GM21576 (cell line): ENCODE results near the gene CACNA1I.

Source experiments
- ATAC-seq: cut with Tn5 transposase; IDR thresholded peaks from one replicate; pipeline ENCODE4 v1.9.1; 2021; ENCODE audit warnings: mild to moderate bottlenecking, moderate library complexity; ENCODE audit not compliant: unreplicated experiment

CACNA1I gene

DNA sequence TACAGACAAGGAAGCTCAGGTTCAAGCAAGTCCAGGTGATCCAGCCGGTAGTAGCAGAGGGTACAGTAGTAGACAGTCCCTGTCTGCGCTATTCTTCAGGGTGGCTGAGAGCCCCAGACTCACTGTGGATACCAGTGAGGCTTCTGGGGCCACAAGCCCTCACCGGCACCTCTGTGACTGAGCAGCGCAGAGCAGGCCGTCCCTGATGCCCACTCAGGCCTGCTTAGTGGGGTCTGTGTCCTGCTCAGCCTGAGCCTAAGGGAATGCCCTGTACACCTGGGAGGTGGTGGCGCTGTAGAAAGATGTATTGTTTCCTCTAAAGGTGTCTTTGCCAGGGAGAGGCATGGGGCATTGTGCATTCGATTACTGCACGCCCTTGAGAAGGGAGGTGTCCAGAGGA is 143.8 kb downstream of the CACNA1I start:
- ATAC-seq, result no peak

DNA sequence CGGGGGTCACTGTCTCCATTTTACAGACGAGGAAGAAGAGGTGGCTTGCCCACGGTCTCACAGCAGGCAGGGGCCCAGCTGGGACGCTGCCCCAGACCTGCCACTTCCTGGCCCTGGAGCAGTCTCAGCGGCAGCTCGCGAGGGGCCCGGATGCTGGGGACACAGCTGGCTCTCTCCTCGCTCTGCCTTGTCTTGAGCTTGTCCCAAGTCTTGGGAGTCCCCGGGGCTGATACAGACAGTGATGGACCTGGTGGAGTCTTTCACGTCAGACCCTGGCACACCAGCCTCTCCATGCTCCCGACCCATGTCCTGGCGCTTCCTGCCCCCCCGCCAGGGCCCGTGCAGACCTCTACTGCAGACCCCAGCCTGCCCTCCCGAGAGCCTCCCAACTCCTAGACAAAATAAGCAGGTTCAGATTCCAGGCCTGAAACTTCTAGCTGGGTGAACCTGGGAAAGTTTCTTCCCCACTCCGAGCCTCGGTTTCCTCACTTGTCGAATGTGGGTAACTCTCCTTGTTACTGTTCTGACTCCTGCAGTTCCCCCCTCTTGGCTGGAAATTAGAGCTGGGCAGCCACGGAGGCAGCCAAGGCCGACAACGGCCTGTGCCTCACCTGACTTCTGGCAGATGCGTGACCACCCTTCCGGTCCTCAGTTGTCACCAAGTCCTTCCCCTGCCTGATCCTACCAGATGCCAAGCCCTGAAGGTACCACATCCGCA is 145.4 kb downstream of the CACNA1I start:
- no peak for ATAC-seq

DNA sequence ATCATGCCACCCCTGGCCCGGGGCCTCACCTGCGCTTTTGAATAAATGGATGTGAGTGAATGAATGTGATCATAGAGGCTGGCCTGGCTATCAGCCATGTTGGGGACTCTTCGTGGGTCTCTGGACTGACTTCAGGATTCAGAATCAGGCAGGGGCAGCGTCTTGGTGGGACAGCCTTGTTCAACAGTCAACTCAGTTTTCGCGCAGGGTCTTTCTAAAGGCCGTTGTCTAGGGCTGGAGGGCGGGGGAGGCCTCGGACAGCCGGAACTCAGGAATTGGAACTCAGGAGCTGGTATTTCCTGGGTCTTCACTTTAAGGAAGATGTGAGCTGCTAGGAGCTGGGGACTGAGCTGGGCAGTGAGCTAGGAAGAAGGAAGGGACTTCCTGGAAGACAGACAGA is 146.0 kb downstream of the CACNA1I start:
- ATAC-seq, result no peak

DNA sequence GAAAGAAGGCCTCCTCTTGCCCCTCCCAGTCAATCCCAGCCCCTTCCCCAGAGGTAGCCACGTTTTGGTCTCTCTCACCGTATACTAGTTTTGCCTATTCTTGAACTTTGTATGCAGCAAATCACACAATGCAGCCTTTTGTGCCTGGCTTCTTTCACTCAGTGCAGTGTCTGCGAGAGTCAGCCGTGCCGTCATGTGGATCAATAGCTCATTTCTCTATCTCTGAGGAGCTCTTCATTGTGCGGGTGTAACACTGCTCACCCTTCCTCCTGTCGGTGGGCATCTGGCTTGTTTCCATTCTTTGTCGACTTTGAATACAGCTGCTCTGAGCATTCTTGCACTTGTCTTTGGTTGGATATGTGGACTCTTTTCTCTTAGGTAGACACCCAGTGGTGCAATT is 146.5 kb downstream of the CACNA1I start:
- ATAC-seq, result no peak

DNA sequence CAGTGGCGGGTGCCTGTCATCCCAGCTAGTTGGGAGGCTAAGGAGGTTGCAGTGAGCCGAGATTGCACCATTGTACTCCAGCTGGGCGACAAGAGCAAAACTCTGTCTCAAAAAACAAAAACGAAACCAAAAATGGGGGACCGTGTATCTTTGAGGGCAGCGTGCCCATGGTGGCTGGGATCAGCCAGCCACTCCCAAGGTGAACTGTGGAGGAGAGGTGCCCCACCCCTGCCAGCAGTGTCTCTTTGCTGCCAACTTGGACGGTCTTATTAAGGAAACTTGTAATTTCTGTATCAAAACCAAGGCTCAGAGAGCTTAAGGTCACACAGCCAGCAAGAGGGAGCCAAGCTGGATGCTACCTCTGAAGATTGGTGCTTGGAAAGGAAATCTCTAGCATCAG is 147.7 kb downstream of the CACNA1I start:
- ATAC-seq, result no peak

DNA sequence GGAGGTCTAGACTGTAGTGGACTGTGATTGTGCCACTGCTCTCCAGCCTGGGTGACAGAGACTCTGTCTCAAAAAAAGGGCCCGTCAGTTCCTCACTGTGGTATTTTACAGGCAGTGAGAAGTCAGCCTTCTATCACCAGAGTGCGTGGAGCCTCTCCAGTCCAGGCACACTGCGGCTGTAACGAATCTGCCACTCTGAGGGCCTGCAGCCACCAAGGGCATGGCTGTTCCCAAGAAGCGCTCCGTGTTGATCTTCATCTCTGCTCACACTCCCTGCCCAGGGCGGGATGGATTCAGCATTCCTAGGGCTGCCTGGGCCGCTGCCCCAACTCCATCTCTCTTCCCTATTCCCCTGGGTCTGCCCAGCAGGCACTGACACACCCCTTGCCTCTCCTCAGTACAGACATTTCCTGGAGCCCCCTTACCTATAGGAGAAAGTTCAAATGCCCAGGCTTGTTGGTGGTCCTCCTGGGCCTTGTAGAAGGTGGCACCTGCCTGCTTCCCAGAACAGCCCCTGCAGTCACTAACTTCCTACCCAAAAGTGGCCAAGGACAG is 148.4 kb downstream of the CACNA1I start:
- ATAC-seq, result no peak

DNA sequence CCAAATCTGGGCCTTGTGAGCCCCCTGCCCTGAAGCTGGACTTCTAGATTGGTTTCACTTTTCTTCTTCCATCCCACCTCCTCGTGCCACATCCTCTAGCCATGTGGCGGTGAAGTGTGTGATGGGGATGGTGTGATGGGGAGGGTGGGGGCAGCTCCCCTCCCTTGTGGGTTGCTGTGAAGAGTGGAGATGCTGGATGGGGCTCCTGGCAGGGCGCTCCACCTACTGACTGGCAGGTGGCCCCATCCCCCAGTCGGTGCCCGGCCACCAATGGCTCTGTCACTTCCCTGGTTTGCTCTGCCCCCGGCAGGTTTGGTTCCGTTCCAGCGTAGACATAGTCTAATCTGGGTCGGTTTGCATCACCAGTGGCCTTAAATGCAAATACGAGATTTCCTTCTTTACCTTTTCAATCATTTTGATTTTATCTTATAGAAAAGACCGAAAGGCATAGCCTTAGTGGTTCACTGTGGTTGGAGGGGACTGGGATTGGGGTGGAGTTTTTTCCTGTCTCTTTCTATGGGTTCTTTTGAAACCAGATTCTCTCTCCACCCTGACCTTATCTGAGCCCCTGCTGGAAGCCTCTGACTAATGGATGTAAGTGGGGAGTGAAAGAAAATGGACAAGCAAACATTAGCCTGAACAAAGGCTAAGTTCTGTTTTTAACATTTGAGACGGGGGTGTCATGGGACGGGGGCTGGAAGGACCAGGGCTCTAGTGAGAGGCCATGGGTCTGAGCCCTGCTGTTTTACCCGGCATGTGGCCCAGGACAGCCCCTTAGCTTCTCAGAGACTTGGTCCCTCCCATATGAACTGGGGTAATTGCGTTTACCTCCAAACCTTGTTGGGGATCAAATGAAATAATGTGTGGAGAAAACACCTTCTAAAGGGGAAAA is 149.3 kb downstream of the CACNA1I start:
- no peak for ATAC-seq

DNA sequence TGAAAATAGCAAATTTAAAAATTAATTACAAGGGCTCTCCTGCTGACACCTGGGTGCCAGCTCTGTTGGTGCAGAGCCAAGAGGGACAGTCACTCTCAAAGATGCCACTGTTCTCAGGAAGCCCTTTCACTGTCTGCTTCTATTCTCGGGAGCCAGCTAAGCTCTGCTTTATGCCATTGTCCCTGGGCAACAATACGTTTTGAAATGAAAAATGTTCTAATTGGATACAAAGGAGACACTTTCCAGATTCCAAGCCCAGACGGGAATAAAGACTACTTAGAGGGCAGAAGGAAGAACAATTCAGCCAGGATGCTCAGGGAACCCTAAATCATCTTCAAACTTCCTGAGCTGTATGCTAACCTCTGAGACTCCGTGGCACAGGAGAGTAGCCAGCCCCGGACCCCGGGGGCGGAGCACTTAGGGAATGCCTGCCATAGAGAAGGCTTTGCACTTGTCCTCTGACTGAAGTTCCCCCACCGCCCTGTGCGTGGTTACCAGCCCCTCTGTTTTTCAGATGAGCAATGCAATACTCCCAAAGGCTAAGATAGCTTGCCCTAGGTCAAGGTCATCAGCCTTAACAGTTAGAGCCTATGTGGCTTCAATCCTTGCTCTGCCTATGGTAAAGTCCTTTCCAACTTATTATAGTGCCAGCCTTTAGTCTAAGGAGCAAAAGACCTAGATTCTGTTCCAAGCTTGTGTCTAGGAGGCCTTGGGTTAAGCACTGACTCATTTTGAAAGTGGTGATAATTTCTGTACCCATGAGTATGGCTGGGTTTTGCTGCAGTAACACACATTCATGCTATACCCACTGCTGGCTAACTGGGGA is 150.9 kb downstream of the CACNA1I start:
- no peak for ATAC-seq

DNA sequence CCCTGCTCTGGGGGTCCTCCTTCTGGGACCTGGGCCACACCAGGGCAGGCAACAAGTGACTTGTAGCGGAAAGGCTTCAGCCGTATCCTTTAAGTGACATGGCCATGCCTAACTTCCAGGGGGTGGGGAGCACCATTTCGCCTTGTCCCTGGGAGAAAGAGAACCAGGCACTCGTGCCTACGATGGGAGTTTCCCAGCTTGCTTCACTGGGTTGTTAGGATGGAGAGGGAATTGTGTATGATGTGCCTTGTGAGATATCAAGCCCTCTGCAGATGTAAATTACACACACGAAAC is 151.4 kb downstream of the CACNA1I start:
- ATAC-seq, result no peak

DNA sequence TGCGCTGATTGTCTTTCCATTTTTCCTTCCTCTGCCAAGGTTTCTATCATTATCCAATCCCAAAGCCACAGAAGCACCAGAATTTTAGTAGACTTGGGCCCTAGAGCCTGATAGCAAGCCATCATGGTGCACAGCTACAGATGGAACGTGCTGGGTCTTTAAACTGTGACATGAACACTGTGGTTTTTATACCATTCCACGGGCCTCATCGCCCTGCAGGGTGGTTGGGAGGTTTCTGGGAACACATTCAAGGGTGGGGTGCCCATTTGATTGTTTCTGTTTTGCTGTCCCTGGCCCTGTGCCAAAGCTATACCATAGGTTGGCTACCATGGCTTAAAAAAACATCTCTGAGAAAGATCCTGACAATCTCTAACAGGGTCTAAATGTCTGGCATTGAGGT is 151.9 kb downstream of the CACNA1I start:
- no peak for ATAC-seq

DNA sequence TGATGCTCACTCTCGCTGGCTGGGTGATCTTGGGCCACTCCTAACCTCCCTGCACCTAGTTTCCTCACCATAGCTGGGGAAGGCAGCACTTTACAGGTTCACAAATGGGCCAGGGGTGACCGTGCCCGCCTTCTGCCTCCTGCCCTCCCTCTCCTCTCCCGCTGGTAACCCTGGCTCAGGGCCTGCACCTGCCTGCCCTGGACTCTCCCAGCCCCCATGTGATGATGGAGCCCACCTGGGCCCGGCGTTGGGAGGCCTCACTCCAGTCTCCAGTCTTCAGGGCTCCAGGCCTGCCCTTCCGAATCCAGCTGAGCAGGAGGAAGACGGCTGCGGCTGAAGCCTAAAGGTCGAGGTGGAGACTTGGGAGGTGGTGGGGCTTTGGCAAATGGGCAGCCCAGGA is 152.9 kb downstream of the CACNA1I start:
- ATAC-seq, result no peak

DNA sequence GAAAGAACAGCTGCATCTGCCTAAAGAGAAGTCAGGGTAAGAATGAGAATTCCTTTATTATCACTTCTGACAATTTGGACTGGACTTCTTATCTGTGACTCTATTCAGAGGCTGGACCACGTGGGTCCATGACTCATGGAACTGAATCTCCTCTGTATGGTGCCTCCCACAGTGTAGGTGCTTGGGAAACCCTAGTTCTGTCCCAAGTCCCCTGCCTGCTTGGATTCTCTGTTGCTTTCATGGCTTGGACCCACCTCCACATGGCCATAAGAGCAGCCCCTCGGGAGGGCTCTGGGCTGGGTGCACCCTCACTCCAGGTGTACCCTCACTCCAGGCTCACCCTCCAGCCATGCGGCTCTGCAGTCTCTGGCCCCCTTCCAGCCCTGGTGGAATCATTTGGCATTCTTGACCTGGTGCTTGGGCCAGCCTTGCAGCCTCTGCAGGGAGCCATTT is 153.4 kb downstream of the CACNA1I start:
- ATAC-seq, result no peak

DNA sequence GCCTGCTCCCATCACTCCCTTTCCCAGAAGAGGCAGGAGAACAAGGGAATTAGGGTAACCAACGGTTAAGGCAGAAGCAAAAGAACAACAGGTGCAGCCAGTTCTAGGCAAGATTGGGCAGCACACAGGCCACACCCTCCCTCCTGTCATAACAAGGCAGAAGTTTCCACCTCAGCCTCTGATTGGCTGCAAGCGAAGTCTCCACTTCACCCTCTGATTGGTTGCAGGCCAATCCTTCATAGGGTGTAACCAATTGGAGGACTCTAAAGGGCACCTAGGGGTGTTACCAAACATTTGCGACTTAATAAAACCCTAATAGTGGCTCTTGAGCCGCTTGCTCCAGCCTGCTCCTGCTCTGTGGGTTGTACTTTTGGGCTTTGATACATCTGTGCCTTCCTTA is 153.8 kb downstream of the CACNA1I start:
- ATAC-seq, result no peak

DNA sequence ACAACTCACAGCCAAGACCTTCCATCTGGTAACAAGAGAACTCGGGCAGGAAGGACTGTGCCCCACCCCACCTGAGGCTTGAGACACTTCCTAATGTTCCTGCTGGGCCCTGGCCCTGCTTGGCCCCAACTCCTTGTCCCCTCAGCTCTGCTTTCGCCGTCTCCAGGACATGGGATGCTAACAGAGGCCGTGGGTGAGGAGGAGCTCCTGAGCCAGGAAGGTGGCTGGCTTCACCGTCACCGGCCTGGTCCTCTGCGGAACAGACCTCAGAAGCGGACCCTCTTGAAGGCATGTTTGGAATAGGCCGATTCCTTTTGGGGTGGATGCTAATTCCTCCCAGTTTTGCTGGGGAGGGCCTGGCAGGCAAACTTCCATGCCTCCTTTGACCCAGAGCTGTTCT is 154.3 kb downstream of the CACNA1I start:
- no peak for ATAC-seq

DNA sequence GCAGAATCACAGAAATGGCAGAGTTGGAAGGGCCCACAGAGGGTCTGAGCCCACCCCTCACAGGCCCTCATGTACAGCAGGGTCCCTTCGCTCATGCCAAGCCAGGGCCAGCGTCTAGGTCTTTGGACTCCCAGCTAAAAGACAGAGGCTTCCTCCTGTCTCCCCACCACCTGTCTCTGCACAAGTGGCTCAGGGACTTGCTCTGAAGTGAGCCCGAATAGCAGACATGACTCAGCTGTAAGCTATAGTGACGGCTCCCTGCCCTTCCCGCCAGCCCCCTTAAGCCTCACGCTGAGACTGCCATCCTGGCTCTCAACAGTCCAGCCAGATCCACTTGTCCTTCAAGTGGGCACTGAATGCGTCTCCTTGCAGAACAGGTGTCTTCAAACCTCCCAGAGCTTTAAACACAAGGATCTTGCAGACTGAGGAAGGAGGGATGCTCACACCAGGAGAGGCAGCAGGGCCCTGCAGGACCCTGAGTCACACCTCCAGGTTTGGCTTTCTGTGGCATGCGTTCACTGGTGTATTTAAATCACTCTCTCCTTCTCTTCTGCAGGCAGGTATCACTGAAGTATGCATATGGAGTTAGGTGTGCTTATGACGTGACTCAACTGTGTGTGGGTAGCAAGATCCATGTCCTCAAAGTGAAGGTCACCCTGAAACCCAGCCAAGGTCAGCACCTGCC is 154.9 kb downstream of the CACNA1I start:
- no peak for ATAC-seq

DNA sequence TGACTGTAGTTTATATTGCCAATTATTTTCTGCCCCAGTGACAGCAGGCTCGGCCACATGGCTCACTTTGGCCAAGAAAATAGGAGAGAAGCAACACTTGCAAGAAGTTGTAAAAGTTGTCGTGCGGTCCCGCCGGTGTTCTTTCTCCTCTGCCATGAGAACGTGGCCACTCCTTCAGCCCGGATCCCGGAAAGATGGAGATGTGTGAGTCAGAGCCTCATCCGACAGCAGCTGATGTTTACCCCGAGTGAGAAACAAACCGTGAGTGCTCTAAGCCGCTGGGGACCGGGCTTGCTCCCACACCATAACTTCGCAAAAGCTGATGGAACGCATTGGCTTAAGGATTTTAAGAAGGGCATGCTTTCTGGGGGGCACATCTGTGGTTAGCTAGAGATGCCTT is 157.0 kb downstream of the CACNA1I start:
- no peak for ATAC-seq

DNA sequence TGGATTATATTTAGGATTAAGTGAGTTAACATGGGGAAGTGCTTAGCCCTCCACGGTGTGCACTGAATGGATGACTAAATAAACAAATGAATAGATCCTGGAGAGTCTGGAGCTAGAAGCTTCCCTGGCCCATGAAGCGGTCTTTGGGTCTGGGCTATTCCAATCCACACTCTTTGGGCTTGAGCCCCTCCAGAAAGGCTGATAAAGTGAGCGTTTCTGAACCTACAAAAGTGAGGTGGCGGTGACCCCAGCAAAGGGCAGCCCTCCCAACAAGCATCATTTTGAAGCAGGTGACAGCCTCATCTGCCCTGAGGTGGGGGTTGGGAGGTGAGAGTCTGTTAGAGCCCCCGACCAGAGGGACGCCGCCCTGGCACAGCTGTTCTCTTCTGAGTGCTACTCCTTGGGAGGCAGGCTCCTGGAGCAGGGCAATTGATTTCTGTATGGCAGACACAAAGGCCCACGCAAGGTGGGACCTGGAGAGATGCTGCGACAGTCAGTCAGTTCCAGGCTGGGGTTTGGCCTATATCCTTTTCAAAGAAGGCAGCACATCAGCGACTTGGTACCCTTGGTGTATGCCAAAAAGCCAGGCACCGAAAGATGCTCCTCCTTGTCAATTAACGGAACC is 157.8 kb downstream of the CACNA1I start:
- no peak for ATAC-seq

DNA sequence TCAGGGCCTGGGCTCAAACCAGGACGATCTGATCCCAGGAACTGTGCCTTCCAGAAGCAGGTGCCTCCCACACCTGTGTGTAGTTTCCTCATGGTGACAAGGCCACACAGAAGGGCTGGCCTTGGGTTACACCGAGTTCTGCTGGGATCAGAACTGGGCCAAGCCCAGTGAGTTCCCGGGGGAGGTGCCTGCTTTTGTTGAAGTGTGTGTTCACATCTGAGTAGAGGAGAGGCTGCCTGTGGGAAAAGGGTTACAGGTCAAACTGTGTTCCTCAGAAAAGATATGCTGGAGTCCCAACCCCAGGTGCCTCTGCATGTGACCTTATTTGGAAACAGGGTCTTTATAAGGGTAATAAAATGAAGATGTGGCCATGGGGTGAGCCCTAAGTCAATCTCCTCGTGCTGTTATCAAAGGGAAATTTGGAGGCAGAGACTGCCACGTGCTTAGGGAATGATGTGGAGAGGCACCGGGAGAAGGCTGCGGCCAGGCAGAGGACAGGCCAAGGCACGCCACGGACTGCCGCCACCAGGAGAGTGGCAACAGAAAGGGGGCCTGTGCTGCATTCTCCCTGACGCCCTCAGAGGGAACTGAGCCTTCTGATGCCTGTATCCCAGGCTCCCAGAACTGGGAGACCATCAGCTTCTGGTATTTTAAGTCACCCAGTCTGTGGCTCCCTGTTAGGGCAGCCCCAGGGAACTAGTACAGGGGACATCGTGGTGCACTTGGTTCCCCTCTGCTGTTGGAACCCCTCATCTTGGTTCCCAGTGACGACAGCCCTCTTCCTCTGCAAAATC is 158.8 kb downstream of the CACNA1I start:
- ATAC-seq, result no peak

DNA sequence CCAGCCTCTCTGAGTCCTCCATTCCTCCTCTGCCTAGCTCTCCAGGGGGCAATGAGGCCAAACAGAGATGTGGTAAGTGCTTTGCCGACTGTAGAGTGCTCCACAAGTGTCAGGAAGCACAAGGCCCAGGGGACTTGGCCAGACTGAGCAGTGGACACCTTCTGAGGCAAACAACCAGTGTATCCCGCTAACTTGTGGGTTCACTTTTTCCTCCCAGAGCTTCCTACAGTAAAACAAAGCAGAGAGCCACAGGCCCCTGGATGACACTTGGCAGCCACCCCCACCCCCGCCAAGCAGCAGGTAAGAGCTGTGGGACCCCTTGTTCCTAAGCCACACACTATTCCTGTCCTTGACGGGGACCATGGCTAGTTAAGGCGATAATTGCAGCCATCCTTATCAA is 160.9 kb downstream of the CACNA1I start:
- ATAC-seq, result no peak
